Skeletal muscle cell (primary cell): ENCODE results near the gene CTSH.
"Not testable (repeated sequence)": the region's sequence is repeated elsewhere in the genome, so short reads cannot be mapped to it uniquely, and the experiment has no call there.

Experiments used
- DNase-seq: peaks from one replicate; pipeline ENCODE4 v3.0.0-alpha.2; 2010; ENCODE audit warnings: low read depth
- H3K4me3 ChIP-seq: 2 replicates; pipeline ENCODE4 v1.5.1; 2011; ENCODE audit warnings: low read depth, mild to moderate bottlenecking, control low read depth, low read length, moderate library complexity

Gene CTSH

GRCh38 chr15:78904599-78905358 lies 40.1 kb downstream of the CTSH start:
- DNase-seq = no peak
- H3K4me3 ChIP-seq = no peak overlapping the region

GRCh38 chr15:78902281-78903032 lies 42.4 kb downstream of the CTSH start:
- DNase-seq, H3K4me3 ChIP-seq: not testable (repeated sequence)

- not testable (repeated sequence) for H3K4me3 ChIP-seq, DNase-seq
Measured at GRCh38 chr15:78900819-78901533, 43.9 kb downstream of the CTSH start.

GRCh38 chr15:78898540-78898939 lies 46.3 kb downstream of the CTSH start:
- H3K4me3 ChIP-seq = no peak overlapping the region
- DNase-seq = no peak

GRCh38 chr15:78895471-78895870 lies 49.4 kb downstream of the CTSH start:
- H3K4me3 ChIP-seq = no peak overlapping the region
- DNase-seq = no peak

GRCh38 chr15:78893538-78893937 lies 51.3 kb downstream of the CTSH start:
- no peak for DNase-seq
- H3K4me3 ChIP-seq = no peak overlapping the region

- no peak overlapping the region for H3K4me3 ChIP-seq
- no peak for DNase-seq
Measured at GRCh38 chr15:78889000-78889399, 55.8 kb downstream of the CTSH start.

- DNase-seq = no peak
- H3K4me3 ChIP-seq = no peak overlapping the region
Measured at GRCh38 chr15:78881681-78882080, 63.2 kb downstream of the CTSH start.

GRCh38 chr15:78880813-78881212 lies 64.0 kb downstream of the CTSH start:
- no peak overlapping the region for H3K4me3 ChIP-seq
- DNase-seq = no peak

GRCh38 chr15:78880242-78880533 lies 64.7 kb downstream of the CTSH start:
- DNase-seq = no peak
- no peak overlapping the region for H3K4me3 ChIP-seq

- no peak overlapping the region for H3K4me3 ChIP-seq
Measured at GRCh38 chr15:78879517-78880241, 65.2 kb downstream of the CTSH start.

GRCh38 chr15:78878356-78878755 lies 66.5 kb downstream of the CTSH start:
- DNase-seq = no peak
- no peak overlapping the region for H3K4me3 ChIP-seq

More at GRCh38 chr15:78879517-78880241, 65.2 kb downstream of the CTSH start:
- no peak for DNase-seq

- not testable (repeated sequence) for DNase-seq, H3K4me3 ChIP-seq
Measured at GRCh38 chr15:78876954-78877353, 67.9 kb downstream of the CTSH start.

- DNase-seq = no peak
- peak overlapping the region; percentile 82 for H3K4me3 ChIP-seq
Measured at GRCh38 chr15:78875107-78875914, 69.5 kb downstream of the CTSH start.

GRCh38 chr15:78873793-78874765 lies 70.8 kb downstream of the CTSH start:
- no peak for DNase-seq

GRCh38 chr15:78872972-78873792 lies 71.7 kb downstream of the CTSH start:
- H3K4me3 ChIP-seq = peak overlapping the region; percentile 82
- DNase-seq = peak; percentile 73

More at GRCh38 chr15:78873793-78874765, 70.8 kb downstream of the CTSH start:
- H3K4me3 ChIP-seq = peak overlapping the region; percentile 82
